Neuronal stem cell (in vitro differentiated cells): ENCODE measurements around the gene HNRNPLL.
"Not testable (repeated sequence)": the region's sequence is repeated elsewhere in the genome, so short reads cannot be mapped to it uniquely, and the experiment has no call there.

Experiments
- DNase-seq: peaks from one replicate; pipeline ENCODE4 v3.0.0-alpha.2; 2013; ENCODE audit warnings: low spot score
- H2AFZ ChIP-seq: one replicate; pipeline ENCODE4 v1.6.1; 2013; ENCODE audit warnings: mild to moderate bottlenecking, low read length, inconsistent platforms
- H2AK5ac ChIP-seq: 2 replicates; pipeline ENCODE4 v1.6.1; 2013; ENCODE audit warnings: low read depth, mild to moderate bottlenecking, inconsistent platforms, low read length, moderate library complexity, mixed read lengths
- H2BK120ac ChIP-seq: 2 replicates; pipeline ENCODE4 v1.6.1; 2013; ENCODE audit warnings: low read depth, mild to moderate bottlenecking, inconsistent platforms, low read length, moderate library complexity, mixed read lengths
- H2BK12ac ChIP-seq: one replicate; pipeline ENCODE4 v1.6.1; 2013; ENCODE audit warnings: low read length, inconsistent platforms
- H2BK15ac ChIP-seq: 2 replicates; pipeline ENCODE4 v1.6.1; 2013; ENCODE audit warnings: mild to moderate bottlenecking, low read length, inconsistent platforms, mixed read lengths
- H2BK5ac ChIP-seq: one replicate; pipeline ENCODE4 v1.6.1; 2013; ENCODE audit warnings: inconsistent platforms, mild to moderate bottlenecking, low read length, moderate library complexity
- H3K14ac ChIP-seq: one replicate; pipeline ENCODE4 v1.6.1; 2013; ENCODE audit warnings: low read length, inconsistent platforms
- H3K18ac ChIP-seq: 2 replicates; pipeline ENCODE4 v1.6.1; 2013; ENCODE audit warnings: low read length, inconsistent platforms
- H3K23ac ChIP-seq: 2 replicates; pipeline ENCODE4 v1.6.1; 2013; ENCODE audit warnings: low read depth, mild to moderate bottlenecking, mixed read lengths, low read length, inconsistent platforms; ENCODE audit not compliant: poor library complexity
- H3K27ac ChIP-seq: replicated peaks from 3 replicates; pipeline ENCODE4 v1.5.1; 2013; ENCODE audit warnings: low read length, inconsistent platforms
- H3K27me3 ChIP-seq, 3 experiments: 2 replicates each; pipeline ENCODE4 v1.6.1; 2013; ENCODE audit warnings: low read length in 3 of 3, mild to moderate bottlenecking in 2 of 3, inconsistent platforms in 1 of 3, low read depth in 1 of 3, mixed read lengths in 1 of 3, moderate library complexity in 1 of 3; ENCODE audit not compliant: control insufficient read depth in 3 of 3, insufficient read depth in 3 of 3
- H3K36me3 ChIP-seq, 2 donors: replicated peaks in 1 of 2; 2 replicates each; pipeline ENCODE4 v1.6.1; 2013; ENCODE audit warnings: low read length in 2 of 2; ENCODE audit not compliant: control insufficient read depth in 2 of 2, insufficient read depth in 2 of 2
- H3K4ac ChIP-seq: 2 replicates; pipeline ENCODE4 v1.6.1; 2013; ENCODE audit warnings: inconsistent platforms, mild to moderate bottlenecking, low read length, moderate library complexity
- H3K4me1 ChIP-seq, 2 donors: 1 replicate in 1 of 2; 2 replicates in 1 of 2; pipeline ENCODE4 v1.6.1; 2013; ENCODE audit warnings: low read length in 2 of 2, low read depth in 1 of 2; ENCODE audit not compliant: control insufficient read depth in 2 of 2, insufficient read depth in 1 of 2
- H3K4me2 ChIP-seq: one replicate; pipeline ENCODE4 v1.6.1; 2013; ENCODE audit warnings: mild to moderate bottlenecking, low read length, inconsistent platforms; ENCODE audit not compliant: insufficient read depth, poor library complexity, severe bottlenecking
- H3K4me3 ChIP-seq, 2 donors: 2 replicates each; pipeline ENCODE4 v1.5.1; 2013; ENCODE audit warnings: low read length in 2 of 2, mild to moderate bottlenecking in 2 of 2, inconsistent platforms in 1 of 2, moderate library complexity in 1 of 2
- H3K79me1 ChIP-seq: one replicate; pipeline ENCODE4 v1.6.1; 2013; ENCODE audit warnings: low read depth, mild to moderate bottlenecking, inconsistent platforms, low read length, moderate library complexity
- H3K9ac ChIP-seq: one replicate; pipeline ENCODE4 v1.6.1; 2013; ENCODE audit warnings: mild to moderate bottlenecking, low read depth, low read length, inconsistent platforms; ENCODE audit not compliant: poor library complexity
- H3K9me3 ChIP-seq, 2 donors: replicated peaks in 1 of 2; 2 replicates each; pipeline versions ENCODE3 to v1.6.1; 2013; ENCODE audit warnings: low read length in 2 of 2, mild to moderate bottlenecking in 2 of 2, inconsistent platforms in 1 of 2, low read depth in 1 of 2, mixed read lengths in 1 of 2, moderate library complexity in 1 of 2; ENCODE audit not compliant: control insufficient read depth in 2 of 2, insufficient read depth in 1 of 2
- H4K8ac ChIP-seq: one replicate; pipeline ENCODE4 v1.6.1; 2013; ENCODE audit warnings: low read depth, mild to moderate bottlenecking, inconsistent platforms, low read length, moderate library complexity
- H4K91ac ChIP-seq: one replicate; pipeline ENCODE4 v1.6.1; 2013; ENCODE audit warnings: low read length, low read depth, mild to moderate bottlenecking, inconsistent platforms; ENCODE audit not compliant: poor library complexity
- WGBS, 2 donors: extraction: QIAGEN DNeasy Blood & Tissue Kit; methylation state at CpG; one replicate each; pipeline ENCODE4 v1.1.7; 2013; ENCODE audit warnings: missing lambda C conversion rate in 2 of 2, mixed read lengths in 1 of 2; ENCODE audit not compliant: insufficient read length in 2 of 2, insufficient replicate concordance in 1 of 2; ENCODE audit errors: extremely low coverage in 2 of 2; 5-methylcytosine and 5-hydroxymethylcytosine counted together

Gene HNRNPLL

DNA sequence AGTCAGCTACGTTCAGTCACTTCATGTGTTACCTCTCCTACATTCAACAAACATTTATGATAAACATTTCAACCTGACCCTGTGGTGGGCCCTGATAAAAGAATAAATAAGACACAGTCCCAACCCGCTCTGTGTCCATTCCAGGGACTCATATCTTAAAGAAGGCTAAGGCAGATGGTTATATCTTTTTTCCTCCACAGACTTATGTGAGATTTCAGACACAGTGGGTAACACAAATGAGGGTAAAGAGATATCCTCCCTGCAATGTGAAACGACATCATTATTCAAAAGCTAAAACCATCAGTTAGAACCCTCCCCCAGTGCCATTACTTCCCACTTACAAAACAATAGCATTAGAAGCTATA, 11.1 kb upstream of the HNRNPLL start:
- Histone ChIP-seq H3K18ac (no peak overlapping the region), H3K79me1 (no peaks in the 10 kb centered on the region), H3K14ac (no peak overlapping the region), H2BK12ac (no peak overlapping the region), H2BK15ac (no peak overlapping the region), H3K4me1 (peaks cover 0 to 2% of the 10 kb centered on the region in 2 donors), H3K23ac (no peak overlapping the region), H3K36me3 (no peaks in the 10 kb centered on the region), H3K4ac (no peak overlapping the region), H3K4me2 (no peak overlapping the region), H2AFZ (peak overlapping the region; percentile 37), H3K9ac (no peak overlapping the region), H3K27ac (no peak overlapping the region), H3K4me3 (no peak overlapping the region), H3K27me3 (no peaks in the 10 kb centered on the region), H4K8ac (no peak overlapping the region), H4K91ac (no peak overlapping the region), H2BK5ac (no peak overlapping the region), H2AK5ac (no peak overlapping the region), H3K9me3 (no peaks in the 10 kb centered on the region), H2BK120ac (no peak overlapping the region)
- DNase-seq: no peak
- WGBS, 2 donors: no CpG with 5 or more reads among the region's 3 CpGs

DNA sequence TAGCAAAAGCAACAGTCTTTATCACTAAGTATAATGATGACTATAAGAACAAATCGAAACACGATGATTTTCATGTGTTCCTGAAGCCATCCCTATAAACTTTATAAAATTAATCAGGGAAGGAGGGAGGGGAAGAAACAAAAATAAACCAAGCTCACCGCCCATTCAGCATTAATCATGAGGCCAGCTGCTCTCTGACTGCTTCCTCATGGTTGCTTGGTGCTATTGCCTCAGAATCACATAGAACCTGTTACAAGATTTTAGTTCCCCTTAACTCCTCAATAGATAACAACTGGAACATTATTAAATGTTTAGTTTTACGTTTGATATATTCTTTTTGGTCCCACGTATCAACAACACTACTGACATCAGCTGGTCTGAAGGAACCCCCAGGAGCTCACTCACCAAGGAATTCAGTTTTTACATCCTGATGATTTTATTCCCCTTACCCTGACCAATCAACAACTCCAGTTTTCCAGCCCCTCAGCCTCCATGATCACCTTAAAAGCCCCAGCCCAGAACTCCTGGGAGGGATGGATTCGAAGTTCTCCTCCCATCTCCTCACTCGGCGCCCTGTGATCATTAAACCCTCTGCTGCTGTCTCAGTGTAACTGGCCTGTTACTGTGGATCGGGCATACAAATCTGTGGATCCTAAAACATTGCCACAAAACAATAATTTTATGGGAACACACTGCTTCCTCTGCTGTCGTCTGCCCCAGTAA, 10.6 kb upstream of the HNRNPLL start:
- Histone ChIP-seq H3K27me3 (no peaks in the 10 kb centered on the region), H3K14ac (no peak overlapping the region), H2AK5ac (no peak overlapping the region), H2BK120ac (no peak overlapping the region), H2BK15ac (no peak overlapping the region), H3K79me1 (no peaks in the 10 kb centered on the region), H2BK12ac (no peak overlapping the region), H4K91ac (no peak overlapping the region), H2BK5ac (no peak overlapping the region), H4K8ac (no peak overlapping the region), H3K9ac (no peak overlapping the region), H3K4me3 (no peak overlapping the region), H3K18ac (no peak overlapping the region), H3K23ac (no peak overlapping the region), H3K27ac (no peak overlapping the region), H3K4me1 (peaks cover 0 to under 1% of the 10 kb centered on the region in 2 donors), H3K4ac (no peak overlapping the region), H3K4me2 (no peak overlapping the region), H2AFZ (peak overlapping the region; percentile 37), H3K9me3 (no peaks in the 10 kb centered on the region), H3K36me3 (no peaks in the 10 kb centered on the region)
- no CpG with 5 or more reads among the region's 10 CpGs for WGBS, 2 donors
- no peak for DNase-seq

DNA sequence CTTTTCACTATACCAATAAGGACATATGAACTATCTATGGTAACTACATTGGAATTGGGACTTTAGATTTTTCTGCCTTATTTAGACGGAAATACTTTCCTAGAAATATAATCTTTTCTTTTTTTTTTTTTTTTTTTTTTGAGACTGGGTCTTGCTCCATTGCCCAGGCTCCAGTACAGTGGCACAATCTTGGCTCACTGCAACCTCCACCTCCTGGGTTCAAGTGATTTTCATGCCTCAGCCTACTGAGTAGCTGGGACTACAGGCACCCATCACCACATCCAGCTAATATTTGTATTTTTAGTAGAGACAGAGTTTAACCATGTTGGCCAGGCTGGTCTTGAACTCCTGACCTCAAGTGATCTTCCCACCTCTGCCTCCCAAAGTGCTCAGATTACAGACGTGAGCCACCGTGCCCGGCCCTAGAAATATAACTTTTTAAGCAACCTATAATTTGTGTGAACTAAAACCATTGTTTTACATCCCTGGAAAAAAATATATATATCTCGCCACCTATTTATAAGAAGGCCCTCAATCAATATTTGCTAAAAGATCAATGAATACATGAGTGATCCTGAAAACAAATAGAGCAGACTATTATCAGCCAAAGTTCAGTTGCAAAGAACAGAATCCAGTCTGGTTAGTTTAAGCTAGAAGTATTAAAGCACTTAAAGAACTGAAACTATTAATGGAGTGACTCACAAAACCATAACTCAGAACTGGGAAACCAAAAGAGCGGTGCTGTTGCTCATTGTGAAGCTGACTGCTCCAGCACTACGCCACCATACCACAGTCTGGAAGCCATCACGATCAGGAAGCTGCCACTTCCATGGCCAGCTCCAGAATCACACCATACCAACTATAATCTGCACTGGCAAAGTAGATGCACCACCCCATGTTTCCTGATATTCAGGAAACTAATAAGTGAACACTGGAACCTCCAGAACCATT, 8.4 kb upstream of the HNRNPLL start:
- Histone ChIP-seq H2BK5ac (no peak overlapping the region), H3K36me3 (no peaks in the 10 kb centered on the region), H3K27ac (no peak overlapping the region), H3K9ac (no peak overlapping the region), H2BK120ac (no peak overlapping the region), H4K8ac (no peak overlapping the region), H3K4me2 (no peak overlapping the region), H3K4ac (no peak overlapping the region), H3K79me1 (no peaks in the 10 kb centered on the region), H3K4me1 (no peaks in the 10 kb centered on the region), H4K91ac (no peak overlapping the region), H2BK12ac (no peak overlapping the region), H3K14ac (no peak overlapping the region), H3K4me3 (no peak overlapping the region), H3K23ac (no peak overlapping the region), H3K27me3 (no peaks in the 10 kb centered on the region), H3K9me3 (no peaks in the 10 kb centered on the region), H2AK5ac (no peak overlapping the region), H2BK15ac (no peak overlapping the region), H2AFZ (no peak overlapping the region), H3K18ac (no peak overlapping the region)
- no peak for DNase-seq
- WGBS, 2 donors: no CpG with 5 or more reads among the region's 8 CpGs

DNA sequence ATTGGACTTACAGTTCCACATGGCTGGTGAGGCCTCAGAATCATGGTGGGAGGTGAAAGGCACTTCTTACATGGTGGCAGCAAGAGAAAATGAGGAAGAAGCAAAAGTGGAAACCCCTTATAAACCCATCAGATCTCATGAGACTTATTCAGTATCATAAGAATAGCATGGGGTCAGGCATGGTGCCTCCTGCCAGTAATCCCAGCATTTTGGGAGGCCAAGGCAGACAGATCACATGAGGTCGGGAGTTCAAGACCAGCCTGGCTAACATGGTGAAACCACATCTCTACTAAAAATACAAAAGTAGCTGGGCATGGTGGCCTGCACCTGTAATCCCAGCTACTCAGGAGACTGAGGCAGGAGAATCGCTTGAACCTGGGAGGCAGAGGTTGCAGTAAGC, 6.5 kb upstream of the HNRNPLL start:
- H2BK12ac ChIP-seq, H3K4ac ChIP-seq, H3K9ac ChIP-seq, DNase-seq, H2BK120ac ChIP-seq, H3K36me3 ChIP-seq, H3K27ac ChIP-seq, H3K14ac ChIP-seq, H3K4me3 ChIP-seq, H3K4me2 ChIP-seq, H3K4me1 ChIP-seq, H2BK15ac ChIP-seq, H4K8ac ChIP-seq, H2AK5ac ChIP-seq, H2BK5ac ChIP-seq, H3K27me3 ChIP-seq, H3K79me1 ChIP-seq, H4K91ac ChIP-seq, H3K18ac ChIP-seq, H2AFZ ChIP-seq, H3K23ac ChIP-seq, H3K9me3 ChIP-seq: not testable (repeated sequence)
- no CpG with 5 or more reads among the region's 2 CpGs for WGBS, 2 donors
